Right ventricle myocardium superior (tissue), 1 donor: ENCODE measurements around the gene LEP. TPM values are rescaled to one million over a fixed set of nuclear protein-coding genes. Genes with fewer than 3 reads are reported as not detected.
"Not testable (repeated sequence)": the region's sequence is repeated elsewhere in the genome, so short reads cannot be mapped to it uniquely, and the experiment has no call there.

Experiments
- ATAC-seq: fragments of 200-7000 bp; cut with Tn5 transposase; one replicate; pipeline ENCODE4 v1.9.1; 2020; ENCODE audit warnings: mild to moderate bottlenecking; ENCODE audit not compliant: poor library complexity
- DNase-seq: peaks from one replicate; pipeline ENCODE4 v3.0.0-alpha.2; 2020
- intact Hi-C: fragments of 100-400 bp; cut with DNase I; formaldehyde crosslinking; loops from one replicate; pipeline ENCODE4 v1.11.2; 2022
- total RNA-seq: library from RNA; stranded (reverse); fragmentation: NEBNext Ultra II Directional; extraction: Animal tissue kit (Norgen Biotek cat#: 25700); gene quantifications from one replicate; pipeline ENCODE4 v1.2.1, GENCODE V29; 2021
- donor health status: DM: no; HTN: yes; CAD: no; lungs with severe emphysema.

Gene LEP
- total RNA-seq, 1 donor from 2014 or later, result 0.86 TPM

DNA sequence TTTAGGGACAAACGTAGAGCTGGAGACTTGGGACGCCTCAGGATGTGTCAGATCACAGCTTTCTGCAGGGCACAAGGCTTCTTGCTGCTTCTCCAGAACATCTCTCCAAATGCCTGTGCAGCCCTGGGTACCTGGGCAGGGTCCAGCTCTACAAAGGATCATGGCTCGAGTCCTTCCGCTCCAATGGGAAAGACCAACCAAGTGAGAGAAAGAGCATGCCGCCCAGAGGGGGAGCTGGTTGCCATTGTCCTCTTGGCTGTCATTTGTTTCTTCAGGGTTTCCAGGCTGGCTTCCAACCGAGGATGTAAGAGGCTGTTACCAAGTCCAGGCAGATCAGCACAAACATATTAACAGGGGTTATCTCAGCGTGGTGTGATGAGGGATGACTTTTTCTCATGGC lies 5.6 kb upstream of the LEP start:
- intact Hi-C loops, result no loop called here
- ATAC-seq (no peak), DNase-seq (no peak)

DNA sequence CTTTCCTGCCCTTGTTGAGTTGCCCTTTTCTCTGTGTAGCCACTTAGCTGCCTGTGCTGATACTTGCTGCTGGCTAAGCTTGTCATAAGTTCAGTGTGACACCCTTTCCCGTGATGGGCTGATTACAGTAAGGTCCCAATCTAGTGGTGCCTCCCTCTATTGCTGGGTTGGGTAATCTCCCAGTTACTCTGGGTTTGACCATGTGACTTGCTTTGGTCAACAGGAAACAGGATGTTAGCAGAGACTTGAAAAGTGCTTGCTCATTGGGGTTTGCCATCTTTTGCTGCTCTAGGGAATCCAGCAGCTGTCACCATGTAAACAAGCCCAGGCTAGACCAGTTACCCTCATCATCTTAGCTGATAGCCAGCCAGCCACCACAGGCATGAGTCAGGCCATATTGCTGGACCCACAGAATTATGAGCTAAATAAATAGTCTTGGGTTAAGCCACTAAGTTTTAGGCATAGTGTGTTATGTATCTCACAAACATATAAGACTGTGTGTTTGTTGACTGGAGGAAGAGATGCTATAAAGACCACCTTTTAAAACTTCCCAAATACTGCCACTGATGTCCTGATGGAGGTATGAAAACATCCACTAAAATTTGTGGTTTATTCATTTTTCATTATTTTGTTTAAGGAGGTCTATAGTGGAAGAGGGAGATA lies 4.0 kb upstream of the LEP start:
- DNase-seq (no peak), ATAC-seq (peak; percentile 56)
- intact Hi-C loops, result no loop called here

- intact Hi-C loops, ATAC-seq: not testable (repeated sequence)
Measured at GRCh38 chr7:128239146-128239545, 1.9 kb upstream of the LEP start.

DNA sequence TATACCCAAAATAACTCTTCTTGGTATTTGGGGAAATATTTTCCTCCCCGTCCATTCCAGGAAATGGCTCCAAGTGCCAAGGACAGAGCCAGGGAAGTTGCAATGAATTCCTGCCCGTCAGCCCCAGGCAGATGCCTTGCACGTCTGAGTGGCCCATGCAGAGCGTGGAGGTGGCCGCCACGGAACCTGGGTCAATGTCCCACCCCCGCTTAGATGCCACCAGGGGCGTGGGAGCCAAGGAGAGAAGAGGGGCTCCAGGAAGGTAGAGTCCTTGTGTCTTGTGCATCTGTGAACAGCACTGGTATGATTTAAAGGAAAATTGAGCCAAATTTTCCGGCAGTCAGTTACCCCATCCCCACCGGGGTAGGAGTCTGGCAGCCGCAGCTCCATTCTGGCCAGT lies 1.6 kb downstream of the LEP start:
- DNase-seq, result no peak
- no peak for ATAC-seq
- intact Hi-C loops, result no loop called here

More at GRCh38 chr7:128239146-128239545, 1.9 kb upstream of the LEP start:
- not testable (repeated sequence) for DNase-seq

DNA sequence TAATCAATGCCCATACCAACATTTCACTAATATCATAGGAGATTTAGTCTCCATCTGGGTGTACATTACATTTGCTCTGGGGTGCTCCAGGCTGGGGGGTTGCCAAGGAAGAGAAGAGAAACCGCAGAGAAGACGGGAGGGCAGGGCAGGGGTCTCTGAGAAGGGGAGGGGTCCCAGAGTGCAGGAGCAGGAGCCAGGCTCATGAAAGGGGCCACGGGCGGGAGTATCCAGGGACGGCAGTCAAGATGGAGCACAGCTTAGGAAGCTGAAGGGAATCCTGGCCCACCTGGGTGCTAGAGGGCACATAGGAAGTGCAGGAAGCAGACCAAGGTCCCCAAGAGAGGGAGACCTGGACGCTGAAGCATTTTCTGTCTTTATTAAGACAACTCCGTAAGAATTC lies 2.2 kb downstream of the LEP start:
- no peak for ATAC-seq
- intact Hi-C loops, result no loop called here
- DNase-seq, result no peak

DNA sequence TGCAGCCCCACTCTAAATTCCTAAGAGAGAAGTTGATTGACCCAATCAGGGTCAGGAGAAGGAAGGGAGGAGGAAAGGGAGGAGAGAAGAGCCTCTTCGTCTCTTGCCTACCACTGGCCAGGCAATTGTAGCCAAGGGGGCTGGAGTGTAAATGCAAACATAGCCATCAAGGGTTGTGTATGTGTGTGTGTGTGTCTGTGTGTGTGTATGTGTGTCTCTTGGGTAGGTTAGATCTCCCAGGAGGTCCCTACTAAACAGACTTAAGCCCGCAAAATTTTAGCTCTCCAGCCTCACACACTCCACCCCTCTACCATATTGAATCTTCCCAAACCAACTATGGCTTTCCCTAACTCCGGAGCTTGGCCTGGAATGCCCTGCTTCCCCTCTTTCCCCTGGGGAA lies 3.8 kb downstream of the LEP start:
- ATAC-seq (no peak), DNase-seq (no peak)
- intact Hi-C loops, result no loop called here

GRCh38 chr7:128247108-128247507 lies 6.0 kb downstream of the LEP start:
- no peak for DNase-seq
- intact Hi-C loops, result no loop called here
- ATAC-seq, result no peak

GRCh38 chr7:128247640-128248194 lies 6.6 kb downstream of the LEP start:
- DNase-seq (no peak), ATAC-seq (no peak)
- intact Hi-C loops, result no loop called here

- intact Hi-C loops, result no loop called here
- DNase-seq (no peak), ATAC-seq (no peak)
Measured at GRCh38 chr7:128251337-128251736, 10.3 kb downstream of the LEP start.

DNA sequence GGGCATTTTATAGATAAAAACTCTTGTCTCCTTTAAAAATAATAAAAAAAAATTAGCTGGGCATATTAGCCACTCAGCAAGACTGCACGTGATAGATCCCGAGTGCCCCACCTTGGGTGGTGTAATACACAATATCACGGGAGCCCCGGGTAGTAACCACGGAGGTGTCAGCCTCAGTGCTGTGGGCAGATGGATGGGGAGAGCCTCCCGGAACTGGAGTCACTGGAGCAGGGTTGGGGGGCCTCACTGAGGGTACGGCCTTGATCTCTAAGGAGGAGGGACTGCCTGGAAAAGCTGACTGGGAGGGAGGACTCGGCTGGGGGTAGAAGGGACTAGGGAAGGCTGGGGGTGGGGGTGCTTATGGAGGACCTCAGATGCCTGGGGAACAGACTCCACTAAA lies 12.6 kb downstream of the LEP start:
- no peak for ATAC-seq
- intact Hi-C loops, result no loop called here
- no peak for DNase-seq

GRCh38 chr7:128254470-128254869 lies 13.4 kb downstream of the LEP start:
- no peak for DNase-seq
- intact Hi-C loops, result no loop called here
- no peak for ATAC-seq

GRCh38 chr7:128255271-128255670 lies 14.2 kb downstream of the LEP start:
- intact Hi-C loops, result no loop called here
- no peak for DNase-seq

GRCh38 chr7:128257458-128257857 lies 16.4 kb downstream of the LEP start:
- ATAC-seq, result no peak
- DNase-seq, result no peak
- intact Hi-C loops, result no loop called here

More at GRCh38 chr7:128255271-128255670, 14.2 kb downstream of the LEP start:
- no peak for ATAC-seq

DNA sequence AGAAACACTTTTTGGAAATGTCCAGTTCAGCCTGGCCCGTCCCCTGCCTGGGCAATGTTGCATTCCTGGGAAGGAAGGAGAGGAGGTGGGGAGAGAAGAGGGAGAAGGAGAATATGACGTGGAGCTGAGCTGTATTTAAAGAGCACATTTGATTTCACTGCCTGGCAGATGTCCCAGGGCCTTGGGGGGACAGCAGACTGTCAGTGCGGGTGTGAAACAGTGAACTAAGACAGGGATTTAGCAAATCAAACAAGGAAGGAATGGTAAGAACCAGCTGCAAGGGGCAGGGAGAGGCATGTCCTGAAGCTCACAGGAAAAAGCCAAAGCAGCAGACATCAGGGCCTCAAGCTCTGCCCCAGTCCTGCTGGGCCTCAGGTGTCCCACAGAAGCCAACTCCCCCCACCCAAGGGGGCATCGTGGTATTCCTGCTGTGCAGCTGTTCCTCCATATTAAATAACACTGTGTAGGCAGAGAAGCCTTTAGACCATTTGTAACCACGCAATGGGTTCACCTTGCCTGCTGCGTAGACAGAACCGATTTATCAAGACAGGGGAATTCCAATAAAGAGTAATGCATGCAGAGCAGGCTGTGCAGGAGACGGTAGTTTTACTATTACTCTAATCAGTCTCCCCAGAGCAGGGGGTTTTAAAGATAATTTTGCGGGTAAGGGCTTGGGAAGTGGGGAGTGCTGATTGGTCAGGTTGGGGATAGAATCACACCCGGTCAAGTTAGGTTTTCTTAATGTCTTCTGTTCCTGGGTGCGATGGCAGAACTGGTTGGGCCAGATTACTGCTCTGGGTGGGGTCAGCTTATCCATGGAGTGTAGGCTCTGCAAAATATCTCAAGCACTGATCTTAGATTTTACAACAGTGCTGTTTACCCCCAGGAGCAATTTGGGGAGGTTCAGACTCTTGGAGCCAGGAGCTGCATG lies 18.3 kb downstream of the LEP start:
- ATAC-seq, result no peak
- no peak for DNase-seq
- intact Hi-C loops, result no loop called here

DNA sequence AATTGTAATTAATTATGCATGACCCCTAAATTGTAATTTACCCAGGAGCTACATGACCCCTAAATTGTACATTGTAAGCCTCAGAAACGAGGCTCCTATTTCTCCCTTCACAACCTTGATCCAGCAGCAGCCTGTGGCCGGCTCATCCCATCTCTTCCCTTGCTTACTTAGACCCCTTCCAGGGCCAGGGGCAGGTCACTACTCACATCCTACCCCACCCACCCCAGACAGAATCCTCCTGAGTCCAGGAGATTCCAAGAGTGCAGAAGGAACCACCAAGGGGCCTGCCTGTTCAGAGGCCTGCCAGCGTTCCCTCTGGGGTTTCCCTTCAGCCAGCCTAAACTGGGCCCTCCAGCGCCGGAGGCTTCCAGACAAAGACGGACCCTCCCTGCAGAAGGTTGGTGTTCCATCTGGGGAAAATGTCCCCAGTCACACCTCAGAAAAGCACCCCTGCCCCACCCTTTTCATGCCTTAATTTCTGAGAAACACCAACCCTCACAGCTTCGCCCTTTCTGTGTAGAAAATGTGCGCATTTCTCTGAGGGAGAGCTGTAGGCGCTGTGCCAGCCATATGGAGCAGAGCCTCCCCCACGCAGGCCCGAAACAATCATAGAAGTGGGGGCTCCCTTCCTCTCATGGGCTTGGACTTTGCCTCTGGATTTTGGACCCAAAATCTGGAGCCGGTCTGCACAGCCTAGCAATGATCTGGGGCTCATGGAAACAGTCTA lies 19.2 kb downstream of the LEP start:
- DNase-seq (no peak), ATAC-seq (no peak)
- intact Hi-C loops, result no loop called here

DNA sequence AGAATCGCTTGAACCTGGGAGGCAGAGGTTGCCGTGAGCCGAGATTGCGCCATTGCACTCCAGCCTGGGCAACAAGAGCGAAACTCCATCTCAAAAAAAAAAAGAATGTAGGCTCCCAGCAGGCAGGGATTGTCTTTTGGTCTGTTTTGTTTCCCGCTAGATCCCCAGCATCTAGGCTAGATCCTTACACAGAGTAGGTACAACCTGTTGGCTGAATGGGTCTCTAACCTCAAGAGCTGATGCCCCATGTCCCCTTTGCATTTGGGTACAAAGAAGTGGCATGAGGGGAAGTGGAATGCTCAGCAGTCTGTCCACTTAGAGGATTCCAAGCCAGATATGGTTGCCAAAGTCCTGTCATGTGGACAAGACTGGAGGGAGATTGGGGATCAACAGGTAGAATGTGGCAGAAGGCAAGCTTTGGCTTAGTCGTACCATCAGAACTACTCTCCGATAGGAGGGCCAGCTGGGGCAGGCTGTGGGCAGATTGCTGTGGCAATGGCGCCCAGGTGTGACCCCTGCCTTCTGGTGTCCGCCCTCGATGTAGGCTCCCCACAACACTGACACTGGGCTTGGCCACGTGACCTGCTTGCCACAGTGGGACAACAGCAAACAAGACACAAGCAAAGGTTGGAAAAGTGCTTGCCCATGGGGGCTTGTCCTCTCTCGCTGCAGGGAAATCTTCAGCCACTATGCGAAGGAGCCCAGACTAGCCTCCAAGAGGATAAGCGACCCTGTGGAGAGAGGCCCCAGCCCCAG lies 21.4 kb downstream of the LEP start:
- intact Hi-C loops, result no loop called here
- ATAC-seq, result no peak
- no peak for DNase-seq

GRCh38 chr7:128263420-128263819 lies 22.3 kb downstream of the LEP start:
- intact Hi-C loops, result no loop called here
- no peak for DNase-seq
- no peak for ATAC-seq

- ATAC-seq, result no peak
- DNase-seq, result no peak
- intact Hi-C loops, result no loop called here
Measured at GRCh38 chr7:128264477-128264876, 23.4 kb downstream of the LEP start.
